HepG2 (cell line): ENCODE results near the gene TBL2. TPM values are rescaled to one million over a fixed set of nuclear protein-coding genes. Genes with fewer than 3 reads are reported as not detected.
A peak's percentile ranks its signal among the peaks of the same experiment; 100 is the strongest.

ENCODE experiments used
- AFF4 ChIP-seq: sonication (generic); formaldehyde crosslinking; IDR thresholded peaks from 2 replicates; pipeline ENCODE4 v1.4.0; 2020; ENCODE audit warnings: missing genetic modification reagents
- ARID2 ChIP-seq: sonication (generic); formaldehyde crosslinking; IDR thresholded peaks from 2 replicates; pipeline ENCODE4 v1.8.1; 2022; ENCODE audit warnings: mild to moderate bottlenecking, missing genetic modification reagents, borderline replicate concordance
- ATF6 ChIP-seq: sonication (generic); formaldehyde crosslinking; conservative IDR thresholded peaks from 2 replicates; pipeline ENCODE4 v1.4.0; 2020; ENCODE audit warnings: missing genetic modification reagents
- BRD4 ChIP-seq: sonication (generic); formaldehyde crosslinking; IDR thresholded peaks from 2 replicates; pipeline ENCODE4 v1.4.0; 2020; ENCODE audit warnings: missing genetic modification reagents
- CENPT ChIP-seq: sonication (generic); formaldehyde crosslinking; IDR thresholded peaks from 2 replicates; pipeline ENCODE4 v1.8.0; 2022; ENCODE audit warnings: low read depth, mild to moderate bottlenecking, moderate library complexity, missing genetic modification reagents
- DNMT1 ChIP-seq: sonication (generic); formaldehyde crosslinking; IDR thresholded peaks from 2 replicates; pipeline ENCODE4 v1.5.1; 2020; ENCODE audit warnings: mild to moderate bottlenecking, missing genetic modification reagents
- DNMT3B ChIP-seq: conservative IDR thresholded peaks from 2 replicates; pipeline ENCODE4 v1.6.1; 2016; ENCODE audit warnings: missing biosample characterization, control low read depth
- ERF ChIP-seq: IDR thresholded peaks from 2 replicates; pipeline ENCODE4 v1.6.1; 2018; ENCODE audit warnings: missing biosample characterization, missing genetic modification reagents
- ETS1 ChIP-seq: sonication (generic); formaldehyde crosslinking; IDR thresholded peaks from 2 replicates; pipeline ENCODE4 v1.4.0; 2020; ENCODE audit warnings: missing genetic modification reagents
- GPN1 ChIP-seq: sonication (generic); formaldehyde crosslinking; IDR thresholded peaks from 2 replicates; pipeline ENCODE4 v1.5.1; 2020; ENCODE audit warnings: missing genetic modification reagents, borderline replicate concordance
- HNF4G ChIP-seq, 2 experiments: sonication (generic) in 1 of 2; formaldehyde crosslinking in 1 of 2; IDR thresholded peaks; 2 replicates each; pipeline versions ENCODE4 v1.4.0 to v1.6.1; 2011 to 2020; ENCODE audit warnings: borderline replicate concordance in 2 of 2, low read depth in 2 of 2, mild to moderate bottlenecking in 2 of 2, low read length in 1 of 2, missing genetic modification reagents in 1 of 2, moderate library complexity in 1 of 2
- HOXA7 ChIP-seq: sonication (generic); formaldehyde crosslinking; IDR thresholded peaks from 2 replicates; pipeline ENCODE4 v1.8.1; 2022; ENCODE audit warnings: mild to moderate bottlenecking, missing genetic modification reagents, moderate library complexity
- KDM2A ChIP-seq: sonication (generic); formaldehyde crosslinking; IDR thresholded peaks from 2 replicates; pipeline ENCODE4 v1.4.0; 2020; ENCODE audit warnings: low read depth, missing genetic modification reagents, borderline replicate concordance
- MIER3 ChIP-seq: IDR thresholded peaks from 2 replicates; pipeline ENCODE4 v1.6.1; 2016; ENCODE audit warnings: missing compliant biosample characterization, borderline replicate concordance
- TEAD3 ChIP-seq: optimal IDR thresholded peaks from 2 replicates; pipeline ENCODE3; 2016; ENCODE audit warnings: borderline replicate concordance
- ZBTB1 ChIP-seq: sonication (generic); formaldehyde crosslinking; IDR thresholded peaks from 2 replicates; pipeline ENCODE4 v1.4.0; 2020; ENCODE audit warnings: missing genetic modification reagents, borderline replicate concordance
- ZNF230 ChIP-seq: sonication (generic); formaldehyde crosslinking; IDR thresholded peaks from 2 replicates; pipeline ENCODE4 v1.4.0; 2020; ENCODE audit warnings: mild to moderate bottlenecking, missing genetic modification reagents
- ZNF34 ChIP-seq: sonication (generic); formaldehyde crosslinking; IDR thresholded peaks from 2 replicates; pipeline ENCODE4 v1.4.0; 2020; ENCODE audit warnings: mild to moderate bottlenecking, missing genetic modification reagents, borderline replicate concordance
- ZNF441 ChIP-seq: sonication (generic); formaldehyde crosslinking; IDR thresholded peaks from 2 replicates; pipeline ENCODE4 v1.7.0; 2021; ENCODE audit warnings: missing genetic modification reagents, borderline replicate concordance
- ZNF607 ChIP-seq: sonication (generic); formaldehyde crosslinking; IDR thresholded peaks from 2 replicates; pipeline ENCODE4 v1.5.1; 2020; ENCODE audit warnings: missing genetic modification reagents, mild to moderate bottlenecking, borderline replicate concordance
- ZNF850 ChIP-seq: sonication (generic); formaldehyde crosslinking; conservative IDR thresholded peaks from 2 replicates; pipeline ENCODE4 v1.9.0; 2021; ENCODE audit warnings: mild to moderate bottlenecking, missing genetic modification reagents
- ZNF891 ChIP-seq: sonication (generic); formaldehyde crosslinking; IDR thresholded peaks from 2 replicates; pipeline ENCODE4 v1.5.0; 2020; ENCODE audit warnings: mild to moderate bottlenecking, missing genetic modification reagents
- polyA plus RNA-seq, 8 experiments: library from polyadenylated mRNA; depleted of rRNA in 3 of 8; stranded (reverse) in 7 of 8; unstranded in 1 of 8; fragments of >200 nt; fragmentation: Illumina TruSeq in 4 of 8; extraction: Trizol in 4 of 8; gene quantifications; 2 replicates each; pipeline versions ENCODE4 v1.2.1 to v1.2.3, GENCODE V29; 2011 to 2016; ENCODE audit warnings: low read depth in 4 of 8, missing spikeins in 1 of 8, mixed read lengths in 1 of 8; ENCODE audit not compliant: insufficient read depth in 1 of 8
- total RNA-seq, 5 experiments: library from RNA; depleted of rRNA; stranded (reverse); fragments of >200 nt; fragmentation: Illumina TruSeq; extraction: Trizol; gene quantifications; 2 replicates each; pipeline ENCODE4 v1.2.3, GENCODE V29; 2016; ENCODE audit warnings: low read depth in 1 of 5

TBL2 gene
- total and polyA plus RNA-seq, 2 of the 13 experiments (the other 11 are each of a cell fraction or from before 2014, with no cell fraction given), result 43.4 to 47.2 TPM

GRCh38 chr7:73622909-73623797 is 44.8 kb upstream of the TBL2 start (continued):
- TF ChIP-seq KDM2A (CRISPR knock-in tag) (peak; percentile 81; the same call in 1 of the 2 replicates), HNF4G (IDR thresholded peaks at IDR 0.05; ENCODE audit: borderline replicate concordance, low read depth, low read length) (peak; percentile 97), HNF4G (CRISPR knock-in tag; IDR thresholded peaks at IDR 0.05; ENCODE audit: borderline replicate concordance, low read depth) (peak; percentile 97), HOXA7 (CRISPR knock-in tag) (no peak), ZBTB1 (CRISPR knock-in tag) (no peak), MIER3 (CRISPR knock-in tag) (peak; percentile 85; the same call in 1 of the 2 replicates), ZNF850 (CRISPR knock-in tag) (no peak), GPN1 (no peak), ARID2 (peak; percentile 3; the same call in 1 of the 2 replicates), DNMT1 (CRISPR knock-in tag) (no peak), TEAD3 (CRISPR knock-in tag) (peak; percentile 86), ZNF891 (CRISPR knock-in tag) (peak; percentile 94), ATF6 (CRISPR knock-in tag) (no peak), AFF4 (peak; percentile 62), ZNF34 (CRISPR knock-in tag) (no peak), ZNF230 (CRISPR knock-in tag) (no peak), ETS1 (CRISPR knock-in tag) (0 out of 2 replicates have a peak, but pooled peaks have one; percentile 12), ZNF607 (CRISPR knock-in tag) (no peak), ZNF441 (CRISPR knock-in tag) (0 out of 2 replicates have a peak, but pooled peaks have one; percentile 13), CENPT (CRISPR knock-in tag) (no peak), BRD4 (CRISPR knock-in tag) (no peak; the same call in 1 of the 2 replicates), DNMT3B (CRISPR knock-in tag) (no peak), ERF (CRISPR knock-in tag) (peak; percentile 85)
